KMS-11 (cell line): ENCODE measurements around the gene PAX2.

Experiments used
- H2AFZ ChIP-seq: fragments of 200-600 bp; sonication (generic); 2 replicates; pipeline ENCODE4 v1.6.1; 2016; ENCODE audit warnings: antibody characterized with exemption, mixed run types, low read depth
- H3K27ac ChIP-seq: fragments of 200-600 bp; sonication (generic); 2 replicates; pipeline ENCODE4 v1.6.1; 2016; ENCODE audit warnings: mild to moderate bottlenecking, mixed run types
- H3K27me3 ChIP-seq: fragments of 200-600 bp; sonication (generic); 2 replicates; pipeline ENCODE4 v1.6.1; 2017; ENCODE audit warnings: mild to moderate bottlenecking, low read depth, mixed run types, moderate library complexity; ENCODE audit not compliant: insufficient read depth
- H3K36me3 ChIP-seq: fragments of 200-600 bp; sonication (generic); 2 replicates; pipeline ENCODE4 v1.6.1; 2017; ENCODE audit warnings: mild to moderate bottlenecking, mixed run types; ENCODE audit not compliant: insufficient read depth
- H3K4me1 ChIP-seq: fragments of 200-600 bp; sonication (generic); 2 replicates; pipeline ENCODE4 v1.6.1; 2016; ENCODE audit warnings: mild to moderate bottlenecking, low read depth, mixed run types; ENCODE audit not compliant: poor library complexity, severe bottlenecking
- H3K4me2 ChIP-seq: fragments of 200-600 bp; sonication (generic); 2 replicates; pipeline ENCODE4 v1.7.0; 2016; ENCODE audit warnings: mild to moderate bottlenecking, mixed run types
- H3K4me3 ChIP-seq: fragments of 200-600 bp; sonication (generic); IDR thresholded peaks from 2 replicates; pipeline ENCODE4 v1.6.1; 2017; ENCODE audit warnings: low read depth, low read length, mixed read lengths; ENCODE audit not compliant: insufficient read depth
- H3K79me2 ChIP-seq: fragments of 200-600 bp; sonication (generic); 2 replicates; pipeline ENCODE4 v1.6.1; 2016; ENCODE audit warnings: low read depth, mixed run types; ENCODE audit not compliant: insufficient read depth
- H3K9ac ChIP-seq: fragments of 200-600 bp; sonication (generic); 2 replicates; pipeline ENCODE4 v1.6.1; 2016; ENCODE audit warnings: mild to moderate bottlenecking, mixed run types
- H4K20me1 ChIP-seq: fragments of 200-600 bp; sonication (generic); 2 replicates; pipeline ENCODE4 v1.6.1; 2016; ENCODE audit warnings: mild to moderate bottlenecking, mixed run types; ENCODE audit not compliant: insufficient read depth
- TF ChIP-seq, protein P1 (sequence below): fragments of 200-600 bp; sonication (generic); conservative IDR thresholded peaks from 2 replicates; pipeline ENCODE4 v1.6.1; 2017; ENCODE audit warnings: low read depth, mild to moderate bottlenecking, antibody characterized with exemption, low read length, moderate library complexity, mixed read lengths

Gene PAX2

DNA sequence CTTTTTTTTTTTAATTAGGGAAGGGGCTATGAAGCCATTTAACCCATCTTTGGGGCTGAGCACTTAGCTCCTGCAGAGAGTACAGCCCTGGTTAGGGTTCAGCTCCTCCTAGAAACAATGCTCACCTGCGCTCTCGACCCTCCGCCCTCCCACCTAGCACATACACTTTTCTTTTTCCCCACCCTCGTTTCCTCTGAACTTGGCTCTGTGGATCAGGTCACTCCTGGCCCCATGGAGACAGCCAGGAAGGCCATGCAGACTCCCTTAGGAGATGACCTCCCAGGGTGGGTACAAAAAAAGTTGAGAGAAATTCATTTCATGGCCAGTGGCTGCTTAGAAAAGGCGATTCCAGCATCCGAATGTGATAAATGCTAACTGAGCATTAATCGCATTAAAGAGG is 15.8 kb downstream of the PAX2 start:
- H4K20me1 ChIP-seq: no peaks in the 10 kb centered on the region
- H3K27ac ChIP-seq: no peak overlapping the region
- no peak overlapping the region for H3K4me3 ChIP-seq
- no peak overlapping the region for H3K4me2 ChIP-seq
- H3K4me1 ChIP-seq: no peaks in the 10 kb centered on the region
- TF ChIP-seq, protein P1, sequence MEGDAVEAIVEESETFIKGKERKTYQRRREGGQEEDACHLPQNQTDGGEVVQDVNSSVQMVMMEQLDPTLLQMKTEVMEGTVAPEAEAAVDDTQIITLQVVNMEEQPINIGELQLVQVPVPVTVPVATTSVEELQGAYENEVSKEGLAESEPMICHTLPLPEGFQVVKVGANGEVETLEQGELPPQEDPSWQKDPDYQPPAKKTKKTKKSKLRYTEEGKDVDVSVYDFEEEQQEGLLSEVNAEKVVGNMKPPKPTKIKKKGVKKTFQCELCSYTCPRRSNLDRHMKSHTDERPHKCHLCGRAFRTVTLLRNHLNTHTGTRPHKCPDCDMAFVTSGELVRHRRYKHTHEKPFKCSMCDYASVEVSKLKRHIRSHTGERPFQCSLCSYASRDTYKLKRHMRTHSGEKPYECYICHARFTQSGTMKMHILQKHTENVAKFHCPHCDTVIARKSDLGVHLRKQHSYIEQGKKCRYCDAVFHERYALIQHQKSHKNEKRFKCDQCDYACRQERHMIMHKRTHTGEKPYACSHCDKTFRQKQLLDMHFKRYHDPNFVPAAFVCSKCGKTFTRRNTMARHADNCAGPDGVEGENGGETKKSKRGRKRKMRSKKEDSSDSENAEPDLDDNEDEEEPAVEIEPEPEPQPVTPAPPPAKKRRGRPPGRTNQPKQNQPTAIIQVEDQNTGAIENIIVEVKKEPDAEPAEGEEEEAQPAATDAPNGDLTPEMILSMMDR: no peak
- no peaks in the 10 kb centered on the region for H3K36me3 ChIP-seq
- no peak overlapping the region for H3K9ac ChIP-seq
- no peaks in the 10 kb centered on the region for H3K79me2 ChIP-seq
- H2AFZ ChIP-seq: no peak overlapping the region
- peaks cover 22% of the 10 kb centered on the region; the same call in 1 of the 2 replicates for H3K27me3 ChIP-seq

DNA sequence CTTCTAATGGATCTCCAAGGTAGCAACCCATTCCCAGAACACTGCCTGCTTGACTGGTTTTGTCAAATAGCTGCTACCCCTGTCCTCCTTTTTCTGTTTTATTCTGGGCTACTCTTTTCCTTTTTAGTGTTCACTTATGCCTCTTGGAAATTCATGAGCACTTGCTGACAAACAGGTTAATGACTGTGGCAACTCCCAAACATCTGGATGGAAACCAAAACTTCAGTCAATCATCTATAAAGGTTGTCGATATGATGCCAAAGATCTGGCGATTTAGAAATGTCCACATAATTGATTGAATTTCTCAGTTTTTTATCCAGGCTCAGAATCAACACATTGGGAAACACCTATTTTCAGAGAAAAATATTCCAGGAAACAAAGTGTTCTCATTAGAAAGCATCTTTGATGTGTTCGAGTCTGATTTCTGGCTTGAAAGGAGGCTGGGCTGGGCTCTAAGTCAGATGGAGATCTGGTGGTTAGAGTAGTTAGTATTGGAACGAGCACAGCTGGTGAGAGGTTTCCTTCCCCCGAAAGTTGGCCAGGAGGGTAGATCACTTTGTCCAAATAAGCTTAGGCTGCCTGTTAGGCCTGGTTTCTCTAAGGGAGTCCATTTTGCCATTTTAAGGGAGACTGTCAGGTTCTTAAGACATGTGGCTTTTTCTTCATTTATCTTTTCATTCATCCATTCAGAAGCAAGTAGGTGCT is 17.8 kb downstream of the PAX2 start:
- H3K79me2 ChIP-seq: no peaks in the 10 kb centered on the region
- H3K4me2 ChIP-seq: no peak overlapping the region
- H3K9ac ChIP-seq: no peak overlapping the region
- no peak overlapping the region for H3K27ac ChIP-seq
- peaks cover 7% of the 10 kb centered on the region; the same call in 1 of the 2 replicates for H3K27me3 ChIP-seq
- H3K4me1 ChIP-seq: no peaks in the 10 kb centered on the region
- H4K20me1 ChIP-seq: no peaks in the 10 kb centered on the region
- TF ChIP-seq, protein P1: no peak
- H3K36me3 ChIP-seq: no peaks in the 10 kb centered on the region
- no peak overlapping the region for H3K4me3 ChIP-seq
- no peak overlapping the region for H2AFZ ChIP-seq

DNA sequence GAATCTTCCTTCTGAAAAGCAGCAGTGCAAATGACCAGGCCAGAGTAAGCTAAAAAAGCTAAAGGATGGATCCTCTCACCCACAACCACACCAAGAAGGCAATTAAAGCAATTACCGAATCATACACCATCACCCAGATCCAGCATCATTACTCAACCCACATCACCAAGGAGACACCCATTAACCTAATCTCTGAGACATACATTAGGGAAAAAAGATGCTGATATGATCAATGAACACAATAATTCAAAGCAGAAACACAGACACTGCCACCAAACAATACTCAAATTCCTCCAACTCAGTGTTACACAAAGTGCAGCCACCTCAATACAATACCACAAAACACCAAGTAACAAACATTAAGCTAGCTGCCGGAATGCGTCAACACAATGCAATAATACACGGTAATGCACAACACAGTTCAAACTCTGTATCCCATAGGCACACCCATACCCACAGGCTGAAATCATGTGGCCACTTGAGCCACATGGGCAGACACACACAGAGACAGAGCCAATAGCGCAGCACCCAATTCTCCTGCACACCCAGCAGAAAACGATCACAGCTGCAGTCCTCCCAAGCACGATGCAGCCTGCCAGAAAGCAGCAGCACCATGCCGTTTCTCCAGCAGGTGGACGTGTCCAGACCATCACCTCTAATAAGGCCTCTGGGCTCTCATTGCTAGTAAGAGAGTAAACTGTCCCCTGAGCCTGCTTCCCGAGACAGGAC is 21.5 kb downstream of the PAX2 start:
- Histone ChIP-seq H4K20me1 (no peaks in the 10 kb centered on the region), H3K79me2 (no peaks in the 10 kb centered on the region), H3K36me3 (no peaks in the 10 kb centered on the region), H3K9ac (no peak overlapping the region), H3K27ac (no peak overlapping the region), H3K4me3 (no peak overlapping the region), H2AFZ (no peak overlapping the region), H3K4me1 (no peaks in the 10 kb centered on the region), H3K4me2 (no peak overlapping the region), H3K27me3 (no peaks in the 10 kb centered on the region)
- TF ChIP-seq, protein P1: no peak

DNA sequence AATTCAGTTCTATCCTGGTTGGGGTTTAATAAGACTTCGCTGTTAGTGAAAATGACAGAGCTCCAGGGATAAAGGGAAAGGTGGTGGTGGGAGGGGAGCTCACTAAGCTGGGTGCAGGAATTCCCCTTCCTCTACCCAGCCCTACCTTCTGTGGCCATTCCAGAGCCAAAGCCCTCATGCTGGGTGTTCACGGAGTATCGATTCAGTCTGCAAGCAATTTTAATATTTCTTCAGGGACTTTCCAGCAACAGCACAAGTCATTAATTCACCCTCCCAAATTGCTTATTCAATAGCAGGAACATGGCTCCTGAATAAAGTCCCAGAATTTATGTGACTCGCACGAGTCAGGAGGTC is 22.0 kb downstream of the PAX2 start:
- no peaks in the 10 kb centered on the region for H3K36me3 ChIP-seq
- H4K20me1 ChIP-seq: no peaks in the 10 kb centered on the region
- H3K4me2 ChIP-seq: no peak overlapping the region
- no peak overlapping the region for H3K4me3 ChIP-seq
- no peaks in the 10 kb centered on the region for H3K27me3 ChIP-seq
- TF ChIP-seq, protein P1: no peak
- no peak overlapping the region for H3K27ac ChIP-seq
- H3K9ac ChIP-seq: no peak overlapping the region
- H2AFZ ChIP-seq: no peak overlapping the region
- H3K79me2 ChIP-seq: no peaks in the 10 kb centered on the region
- H3K4me1 ChIP-seq: no peaks in the 10 kb centered on the region
